BJ (cell line): ENCODE measurements around the gene MEDAG. TPM values are rescaled to one million over a fixed set of nuclear protein-coding genes. Genes with fewer than 3 reads are reported as not detected.

Source experiments
- CTCF ChIA-PET: fragments of 350-600 bp; formaldehyde crosslinking; extraction: SDS; loops from one replicate; lab custom pipeline; 2021; ENCODE audit warnings: antibody characterized with exemption, inconsistent platforms; lab: Yijun Ruan, JAX
- POLR2A ChIA-PET: fragments of 300-600 bp; sonication (Branson Sonifier 250); formaldehyde crosslinking; extraction: SDS; loops from one replicate; lab custom pipeline; 2021; ENCODE audit warnings: antibody characterized with exemption; lab: Charles Lee
- DNase-seq: peaks from one replicate; pipeline ENCODE4 v3.0.0-alpha.2; 2011; ENCODE audit warnings: low read depth
- H3K27me3 ChIP-seq: 2 replicates; pipeline ENCODE4 v1.6.0; 2011; ENCODE audit warnings: low read length; ENCODE audit not compliant: control insufficient read depth, insufficient read depth
- H3K36me3 ChIP-seq: 2 replicates; pipeline ENCODE4 v1.5.1; 2011; ENCODE audit warnings: low read length; ENCODE audit not compliant: control insufficient read depth, insufficient read depth
- H3K4me3 ChIP-seq: 2 replicates; pipeline ENCODE4 v1.5.1; 2011; ENCODE audit warnings: low read depth, mild to moderate bottlenecking, control low read depth, low read length
- CTCF ChIP-seq: IDR thresholded peaks from 2 replicates; pipeline ENCODE4 v1.5.1; 2011; ENCODE audit warnings: low read depth, mild to moderate bottlenecking, control low read depth, inconsistent platforms, low read length, moderate library complexity; ENCODE audit not compliant: insufficient read depth
- polyA plus RNA-seq: library from polyadenylated mRNA; depleted of rRNA; stranded (reverse); fragments of >200 nt; gene quantifications from 2 replicates; pipeline ENCODE4 v1.2.3, GENCODE V29; 2011

MEDAG gene
- polyA plus RNA-seq, 1 experiment = 0.87 TPM

GRCh38 chr13:30934803-30935202 lies 28.7 kb downstream of the MEDAG start:
- Histone ChIP-seq H3K36me3 (no peaks in the 10 kb centered on the region), H3K4me3 (no peak overlapping the region), H3K27me3 (peaks cover 13% of the 10 kb centered on the region)
- no peak for TF ChIP-seq CTCF
- CTCF ChIA-PET = interaction anchor here (0.9 kb wide), 1 partner anchor 9 kb away, joined by 4 read pairs; no protein-coding TSS in a partner anchor
- no peak for DNase-seq
- POLR2A ChIA-PET = no interaction called here

GRCh38 chr13:30936971-30937370 lies 30.9 kb downstream of the MEDAG start:
- peaks cover 9% of the 10 kb centered on the region for H3K27me3 ChIP-seq
- CTCF ChIA-PET = no interaction called here
- H3K4me3 ChIP-seq = no peak overlapping the region

GRCh38 chr13:30943881-30944280 lies 37.8 kb downstream of the MEDAG start:
- Histone ChIP-seq H3K36me3 (no peaks in the 10 kb centered on the region), H3K4me3 (no peak overlapping the region), H3K27me3 (peaks cover 2% of the 10 kb centered on the region)
- CTCF ChIA-PET = interaction anchor here (1.2 kb wide), 1 partner anchor 9 kb away, joined by 4 read pairs; no protein-coding TSS in a partner anchor
- no peak for DNase-seq
- POLR2A ChIA-PET = no interaction called here
- no peak for TF ChIP-seq CTCF

More at GRCh38 chr13:30936971-30937370, 30.9 kb downstream of the MEDAG start:
- POLR2A ChIA-PET = no interaction called here
- no peak for TF ChIP-seq CTCF
- DNase-seq = no peak
- no peaks in the 10 kb centered on the region for H3K36me3 ChIP-seq

- DNase-seq = no peak
- no peak for TF ChIP-seq CTCF
- POLR2A ChIA-PET = no interaction called here
- no peak overlapping the region for H3K4me3 ChIP-seq
- H3K27me3 ChIP-seq = peaks cover 9% of the 10 kb centered on the region
- CTCF ChIA-PET = no interaction called here
- H3K36me3 ChIP-seq = no peaks in the 10 kb centered on the region
These were observed 51.3 kb downstream of the MEDAG start for GRCh38 chr13:30957258-30957943.

- ChIA-PET POLR2A (no interaction called here), CTCF (no interaction called here)
- H3K4me3 ChIP-seq = no peak overlapping the region
These were observed 53.6 kb downstream of the MEDAG start for GRCh38 chr13:30959678-30960077.

More at GRCh38 chr13:30959678-30960077, 53.6 kb downstream of the MEDAG start:
- H3K36me3 ChIP-seq = no peaks in the 10 kb centered on the region
- H3K27me3 ChIP-seq = peaks cover 2% of the 10 kb centered on the region
- DNase-seq = no peak
- TF ChIP-seq CTCF = no peak
